SU-DHL-6 (cell line): ENCODE results near the gene TRAF4.

Experiments
- H2AFZ ChIP-seq: fragments of 200-600 bp; sonication (generic); 2 replicates; pipeline ENCODE4 v1.6.1; 2014; ENCODE audit warnings: low read depth, mild to moderate bottlenecking, moderate library complexity, mixed read lengths, antibody characterized with exemption, low read length; ENCODE audit not compliant: severe bottlenecking
- H3F3A ChIP-seq: fragments of 200-600 bp; shearing (Covaris generic); 2 replicates; pipeline ENCODE4 v1.6.0; 2016; ENCODE audit warnings: antibody characterized with exemption, mild to moderate bottlenecking; ENCODE audit not compliant: insufficient read depth
- H3K27ac ChIP-seq: fragments of 200-600 bp; sonication (generic); 2 replicates; pipeline ENCODE4 v1.5.1; 2016; ENCODE audit warnings: low read depth, mild to moderate bottlenecking, low read length, moderate library complexity, mixed read lengths
- H3K27me3 ChIP-seq: fragments of 200-600 bp; sonication (generic), shearing (Covaris generic); 2 replicates; pipeline ENCODE4 v1.6.0; 2014; ENCODE audit warnings: mild to moderate bottlenecking, low read length
- H3K36me3 ChIP-seq: fragments of 200-600 bp; sonication (generic); 2 replicates; pipeline ENCODE4 v1.6.1; 2014; ENCODE audit warnings: mild to moderate bottlenecking, low read length, mixed read lengths
- H3K4me2 ChIP-seq: fragments of 300-600, 200-600 bp; shearing (Covaris generic), sonication (generic); 2 replicates; pipeline ENCODE4 v1.6.0; 2014; ENCODE audit warnings: low read length, low read depth, mild to moderate bottlenecking; ENCODE audit not compliant: poor library complexity, severe bottlenecking
- H3K4me3 ChIP-seq: fragments of 200-600 bp; sonication (generic); 2 replicates; pipeline ENCODE4 v1.5.1; 2014; ENCODE audit warnings: antibody characterized with exemption, low read length, mild to moderate bottlenecking, mixed read lengths; ENCODE audit not compliant: insufficient read depth, poor library complexity, severe bottlenecking
- H3K79me2 ChIP-seq: fragments of 200-600 bp; sonication (generic); 2 replicates; pipeline ENCODE4 v1.6.1; 2014; ENCODE audit warnings: mild to moderate bottlenecking, low read length, moderate library complexity; ENCODE audit not compliant: insufficient read depth
- H3K9ac ChIP-seq: fragments of 200-600 bp; sonication (generic); 2 replicates; pipeline ENCODE4 v1.7.0; 2014; ENCODE audit warnings: mild to moderate bottlenecking, low read length
- H3K9me2 ChIP-seq: fragments of 200-600 bp; sonication (generic); replicated peaks from 2 replicates; pipeline ENCODE4 v1.6.1; 2014; ENCODE audit warnings: low read length; ENCODE audit not compliant: insufficient read depth
- H3K9me3 ChIP-seq: fragments of 200-600 bp; sonication (generic); 2 replicates; pipeline ENCODE4 v1.6.1; 2014; ENCODE audit warnings: low read length, mixed read lengths; ENCODE audit not compliant: insufficient read depth
- H4K20me1 ChIP-seq: fragments of 200-600 bp; sonication (generic); 2 replicates; pipeline ENCODE4 v1.6.1; 2014; ENCODE audit warnings: low read depth, mild to moderate bottlenecking, antibody characterized with exemption, low read length, moderate library complexity, mixed read lengths
- CTCF ChIP-seq: fragments of 200-600 bp; sonication (generic); IDR thresholded peaks from one replicate; pipeline ENCODE4 v1.5.1; 2017; ENCODE audit warnings: antibody characterized with exemption, mild to moderate bottlenecking, low read length, moderate library complexity; ENCODE audit not compliant: insufficient read depth, poor library complexity, severe bottlenecking
- EZH2phosphoT487 ChIP-seq: fragments of 200-600 bp; sonication (generic), shearing (Covaris generic); conservative IDR thresholded peaks from 2 replicates; pipeline ENCODE4 v1.6.1; 2018; ENCODE audit warnings: mild to moderate bottlenecking, antibody characterized with exemption, low read length, moderate library complexity, mixed read lengths

TRAF4 gene

GRCh38 chr17:28724500-28725165 lies 19.2 kb upstream of the TRAF4 start:
- peak overlapping the region; percentile 60 for H3K4me3 ChIP-seq
- H3K9ac ChIP-seq: peak overlapping the region; percentile 82
- H3K27me3 ChIP-seq: no peaks in the 10 kb centered on the region
- peak overlapping the region; percentile 97 for H3K4me2 ChIP-seq
- H3K36me3 ChIP-seq: peaks cover 23% of the 10 kb centered on the region
- H3K9me3 ChIP-seq: no peaks in the 10 kb centered on the region
- H3K27ac ChIP-seq: peak overlapping the region; percentile 100
- TF ChIP-seq EZH2phosphoT487: no peak
- TF ChIP-seq CTCF: no peak
- 0 out of 2 replicates have a peak, but pooled peaks cover 4% of the 10 kb centered on the region for H4K20me1 ChIP-seq
- no peak overlapping the region for H2AFZ ChIP-seq
- H3K9me2 ChIP-seq: no peaks in the 10 kb centered on the region
- H3F3A ChIP-seq: peaks cover 77% of the 10 kb centered on the region
- H3K79me2 ChIP-seq: peaks cover 44% of the 10 kb centered on the region

GRCh38 chr17:28725166-28725659 lies 18.6 kb upstream of the TRAF4 start:
- H3K9me3 ChIP-seq: no peaks in the 10 kb centered on the region
- peak overlapping the region; percentile 82 for H3K9ac ChIP-seq
- H3K79me2 ChIP-seq: peaks cover 44% of the 10 kb centered on the region
- no peaks in the 10 kb centered on the region for H3K9me2 ChIP-seq
- H3K36me3 ChIP-seq: peaks cover 23% of the 10 kb centered on the region
- H3K4me2 ChIP-seq: peak overlapping the region; percentile 97
- no peak for TF ChIP-seq EZH2phosphoT487
- TF ChIP-seq CTCF: no peak
- H3K27me3 ChIP-seq: no peaks in the 10 kb centered on the region
- no peak overlapping the region for H2AFZ ChIP-seq
- H3K4me3 ChIP-seq: peak overlapping the region; percentile 60
- peak overlapping the region; percentile 100 for H3K27ac ChIP-seq
- H4K20me1 ChIP-seq: 0 out of 2 replicates have a peak, but pooled peaks cover 4% of the 10 kb centered on the region
- peaks cover 80% of the 10 kb centered on the region for H3F3A ChIP-seq

- Histone ChIP-seq H2AFZ (no peak overlapping the region), H3K4me3 (peak overlapping the region; percentile 60), H4K20me1 (0 out of 2 replicates have a peak, but pooled peaks cover 4% of the 10 kb centered on the region), H3K79me2 (peaks cover 38% of the 10 kb centered on the region), H3K27me3 (no peaks in the 10 kb centered on the region), H3K9me3 (no peaks in the 10 kb centered on the region), H3K9ac (peak overlapping the region; percentile 82), H3K9me2 (no peaks in the 10 kb centered on the region), H3K36me3 (peaks cover 21% of the 10 kb centered on the region), H3K27ac (peak overlapping the region; percentile 100), H3K4me2 (peak overlapping the region; percentile 97), H3F3A (peaks cover 77% of the 10 kb centered on the region)
- TF ChIP-seq EZH2phosphoT487: no peak
- no peak for TF ChIP-seq CTCF
Measured at GRCh38 chr17:28725660-28726225, 18.1 kb upstream of the TRAF4 start.
